ENCODE data around the gene RGMB.
A peak's percentile ranks its signal among the peaks of the same experiment; 100 is the strongest.

RGMB gene

DNA sequence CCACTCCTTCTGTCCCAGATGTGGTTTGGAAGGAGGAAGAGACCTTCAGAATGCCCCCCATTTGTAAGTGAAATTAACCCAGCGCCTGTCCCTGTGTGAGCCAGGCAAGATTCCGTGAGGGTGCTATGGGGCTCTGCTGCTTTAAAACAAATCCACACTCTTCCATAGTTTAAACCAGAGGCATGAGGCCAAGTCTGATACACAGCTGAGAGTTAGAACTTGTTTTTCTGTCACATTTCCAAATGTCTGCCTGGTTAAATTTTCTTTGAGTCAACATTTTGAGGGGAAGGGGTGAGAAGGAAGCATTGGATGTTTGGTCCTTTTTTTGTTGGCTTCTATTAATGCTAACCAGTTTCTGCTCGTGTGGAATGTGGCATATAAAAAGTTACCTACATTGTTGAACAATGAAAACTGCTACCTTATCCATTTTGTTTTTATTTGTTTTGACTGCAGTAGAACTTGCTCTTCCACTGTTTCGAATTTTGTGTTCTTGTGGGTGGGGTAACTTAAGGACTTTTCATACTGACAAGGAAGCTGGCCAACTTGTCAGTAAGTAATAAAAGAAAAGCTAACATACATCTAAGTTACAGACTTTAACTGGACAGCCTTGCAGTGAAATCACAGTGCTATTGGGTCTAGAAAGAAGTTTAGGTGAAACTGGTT is 12.9 kb downstream of the RGMB start:
- DNase-seq: no peak

DNA sequence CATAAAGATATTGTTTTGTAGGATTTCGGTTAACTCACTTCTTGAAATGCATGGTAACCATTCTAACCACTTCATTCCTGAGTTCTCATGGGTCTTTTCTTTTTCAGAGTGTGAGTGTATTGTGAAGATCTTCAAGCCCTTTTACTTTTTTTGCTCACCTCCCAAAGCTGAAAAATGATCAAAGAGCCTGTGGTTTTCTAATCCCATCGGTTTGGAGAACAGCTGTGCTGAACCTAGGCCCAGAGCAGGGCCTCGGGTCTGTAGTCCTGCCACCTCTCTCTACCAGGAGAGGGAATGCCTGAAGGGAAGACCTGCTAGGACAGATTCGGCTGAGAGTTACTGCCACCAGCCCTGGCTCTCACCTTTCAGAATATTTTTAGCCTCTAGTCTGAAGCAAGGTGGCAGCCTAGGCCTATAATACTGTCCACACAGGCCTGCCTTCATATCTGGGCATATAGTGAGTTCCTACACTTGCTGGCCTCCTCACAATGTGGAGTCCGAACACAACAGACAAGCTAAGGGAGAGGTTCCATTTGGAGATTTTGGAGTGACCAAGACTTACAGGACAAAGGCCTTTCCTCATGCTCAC is 13.8 kb downstream of the RGMB start:
- DNase-seq: no peak

DNA sequence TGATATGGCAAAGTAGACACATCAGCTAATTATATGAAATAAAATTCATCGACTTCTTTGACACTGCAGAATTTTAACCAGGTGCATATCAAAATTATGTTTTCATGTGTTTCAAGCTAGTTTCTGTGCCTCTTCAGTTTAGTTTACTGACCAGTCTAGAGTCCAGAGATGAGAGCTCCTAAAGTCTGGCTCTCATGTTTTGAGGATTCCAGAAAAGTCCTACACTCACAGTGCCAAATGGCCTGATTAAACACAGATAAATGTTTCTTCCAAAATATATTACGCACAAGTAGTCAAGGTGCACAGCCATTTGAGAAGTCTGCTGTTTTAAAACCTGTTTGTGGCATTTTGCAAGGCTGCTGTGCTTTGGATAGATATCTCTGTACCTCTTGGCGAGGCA is 15.6 kb downstream of the RGMB start:
- DNase-seq: no peak

DNA sequence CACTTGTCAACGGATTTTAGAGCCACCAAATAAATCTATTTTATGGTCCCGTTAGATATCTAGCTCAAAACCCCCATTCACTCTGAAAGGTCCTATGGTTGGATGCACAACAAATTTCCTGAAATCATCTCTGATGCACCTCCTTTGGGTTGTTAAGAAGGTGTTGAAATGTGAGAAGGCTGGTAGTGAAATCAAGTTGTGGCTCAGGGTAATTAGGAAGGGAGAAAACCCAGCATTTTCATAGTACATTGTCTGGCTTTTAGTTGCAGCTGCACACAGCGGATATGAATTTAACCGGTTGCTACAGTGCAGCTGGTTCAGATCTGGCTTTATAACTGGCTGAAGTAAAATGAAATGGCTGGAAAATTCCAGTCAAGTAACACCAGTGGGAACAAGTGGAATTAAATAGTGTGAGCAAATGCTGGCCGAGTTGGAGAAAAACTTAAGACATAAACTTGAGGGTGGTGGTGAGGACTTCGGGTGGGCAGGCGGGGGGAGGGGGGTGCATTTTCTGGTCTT is 17.6 kb downstream of the RGMB start:
- DNase-seq: no peak

DNA sequence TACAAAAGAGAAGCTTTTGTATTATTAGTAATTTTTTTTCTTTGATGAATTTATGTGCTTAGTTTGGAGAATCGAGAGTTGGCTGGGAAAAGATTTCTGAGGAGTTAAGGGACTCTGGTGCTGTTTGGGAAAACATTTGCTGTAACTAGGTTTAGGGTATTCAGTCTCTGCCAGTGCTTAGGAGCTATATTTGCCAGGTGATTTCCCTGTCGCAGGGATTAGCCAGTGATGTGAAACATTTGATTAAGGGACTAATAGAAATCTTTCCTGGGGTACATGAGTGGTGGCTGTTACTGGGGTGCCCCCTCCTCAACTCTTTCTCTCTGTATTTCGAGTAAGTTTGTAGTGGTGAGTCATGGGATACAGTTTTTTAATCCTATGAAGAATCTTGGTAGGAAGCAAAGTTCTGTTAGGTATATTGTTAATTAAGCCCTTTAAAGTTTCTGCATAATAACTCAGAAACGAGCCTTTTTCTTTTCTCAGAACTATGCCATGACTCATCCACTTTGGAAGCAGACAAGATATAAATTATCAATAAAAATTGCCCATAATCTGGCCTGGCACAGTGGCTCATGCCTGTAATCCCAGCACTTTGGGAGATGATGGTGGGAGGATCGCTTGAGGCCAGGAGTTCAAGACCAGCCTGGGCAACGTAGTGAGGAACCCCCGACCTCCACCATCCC is 18.6 kb downstream of the RGMB start:
- DNase-seq: no peak

DNA sequence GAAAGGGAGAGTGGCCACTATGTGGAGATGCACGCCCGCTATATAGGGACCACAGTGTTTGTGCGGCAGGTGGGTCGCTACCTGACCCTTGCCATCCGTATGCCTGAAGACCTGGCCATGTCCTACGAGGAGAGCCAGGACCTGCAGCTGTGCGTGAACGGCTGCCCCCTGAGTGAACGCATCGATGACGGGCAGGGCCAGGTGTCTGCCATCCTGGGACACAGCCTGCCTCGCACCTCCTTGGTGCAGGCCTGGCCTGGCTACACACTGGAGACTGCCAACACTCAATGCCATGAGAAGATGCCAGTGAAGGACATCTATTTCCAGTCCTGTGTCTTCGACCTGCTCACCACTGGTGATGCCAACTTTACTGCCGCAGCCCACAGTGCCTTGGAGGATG is 19.8 kb downstream of the RGMB start:
- DNase-seq: no peak

DNA sequence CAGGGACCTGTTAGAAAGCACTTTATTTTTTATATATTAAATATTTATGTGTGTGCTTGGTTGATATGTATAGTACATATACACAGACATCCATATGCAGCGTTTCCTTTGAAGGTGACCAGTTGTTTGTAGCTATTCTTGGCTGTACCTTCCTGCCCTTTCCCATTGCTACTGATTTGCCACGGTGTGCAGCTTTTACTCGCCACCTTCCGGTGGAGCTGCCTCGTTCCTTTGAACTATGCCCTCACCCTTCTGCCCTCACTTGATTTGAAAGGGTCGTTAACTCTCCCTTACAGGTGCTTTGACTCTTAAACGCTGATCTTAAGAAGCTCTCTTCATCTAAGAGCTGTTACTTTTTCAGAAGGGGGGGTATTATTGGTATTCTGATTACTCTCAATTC is 20.5 kb downstream of the RGMB start:
- no peak for DNase-seq

DNA sequence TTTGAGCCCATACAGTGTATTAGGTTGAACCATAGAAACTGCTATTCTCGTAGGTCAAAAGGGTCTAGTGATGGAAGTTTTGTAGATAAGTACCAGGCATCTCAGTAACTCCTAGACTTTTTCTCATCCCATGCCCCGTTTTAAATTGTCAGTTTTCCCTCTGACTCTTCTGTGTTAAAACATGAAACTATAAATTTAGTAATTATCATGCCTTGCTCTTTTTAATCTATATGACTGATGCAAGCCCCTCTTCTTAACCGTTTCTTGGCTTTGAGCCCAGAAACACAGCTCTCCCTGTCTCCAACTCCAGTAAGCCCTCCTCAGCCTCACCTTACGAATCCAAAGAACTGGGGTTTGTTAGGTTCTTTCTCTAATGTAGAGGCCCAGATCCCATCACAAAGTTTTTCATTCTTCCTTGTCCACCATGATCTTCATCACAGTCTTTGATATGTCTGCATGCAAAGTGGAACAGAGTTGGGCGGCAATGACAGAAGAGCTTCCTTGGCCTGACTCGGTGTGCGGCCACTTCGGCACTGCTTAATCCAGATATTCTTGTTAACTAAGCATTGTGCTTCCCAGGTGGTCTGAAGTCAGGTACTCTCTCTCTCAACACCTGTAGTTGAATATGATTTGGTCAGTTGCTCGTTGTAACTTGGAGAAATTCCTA is 21.1 kb downstream of the RGMB start:
- no peak for DNase-seq

DNA sequence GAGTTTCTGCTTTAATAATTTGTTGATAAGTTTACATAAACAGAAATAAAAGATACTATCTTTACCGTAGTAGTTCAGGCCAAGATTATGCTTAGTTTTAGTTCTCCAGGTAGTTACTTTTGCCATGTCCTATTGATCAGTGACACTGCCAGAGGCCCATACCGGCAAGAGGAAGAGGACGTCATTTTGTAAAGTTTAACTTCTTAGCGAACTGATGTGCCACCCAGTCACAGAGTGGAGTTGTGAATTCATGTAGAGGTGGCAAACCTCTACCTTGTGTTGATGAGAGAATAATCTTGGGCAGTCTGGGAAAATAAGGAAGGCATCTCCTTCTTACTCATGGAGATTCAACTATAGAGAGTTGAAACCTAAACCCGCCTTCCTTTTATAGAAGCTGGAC is 21.8 kb downstream of the RGMB start:
- no peak for DNase-seq

DNA sequence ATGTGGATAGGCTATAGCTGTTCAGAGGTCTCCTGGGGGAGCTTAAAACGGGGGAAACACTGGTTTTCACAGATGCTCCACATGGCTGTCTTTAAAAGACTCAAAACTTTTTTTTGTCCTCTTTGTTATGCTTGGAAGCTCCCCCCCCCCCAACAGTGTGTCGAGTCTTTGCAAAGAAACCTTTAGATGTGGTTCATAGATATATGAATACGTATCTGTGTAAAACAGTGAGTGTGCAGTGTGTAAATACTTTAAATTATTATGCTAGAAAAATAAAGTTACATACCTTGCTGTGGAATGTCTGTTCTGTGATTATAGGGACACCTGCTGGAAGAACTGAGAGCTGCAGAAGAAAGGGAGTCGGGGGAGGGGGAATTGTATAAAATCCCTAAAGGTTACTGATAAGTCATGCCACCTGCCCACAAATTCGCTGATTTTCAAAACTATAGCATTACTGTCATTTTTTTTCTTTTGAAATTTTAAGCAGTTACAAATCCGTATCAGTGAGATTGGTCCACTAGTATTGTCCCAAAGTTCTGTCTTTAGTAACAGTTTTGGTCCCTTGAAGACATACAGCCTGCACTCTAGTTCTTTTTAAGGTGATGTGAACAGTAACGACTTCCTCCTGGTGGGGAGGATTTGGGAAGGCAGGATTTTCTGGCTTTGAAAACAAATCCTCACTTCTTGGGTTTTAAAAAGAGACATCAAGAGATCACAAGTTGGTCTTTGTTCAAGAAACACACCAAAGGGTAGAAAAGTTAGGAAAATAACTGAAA is 22.9 kb downstream of the RGMB start:
- peak; percentile 14 for DNase-seq

DNA sequence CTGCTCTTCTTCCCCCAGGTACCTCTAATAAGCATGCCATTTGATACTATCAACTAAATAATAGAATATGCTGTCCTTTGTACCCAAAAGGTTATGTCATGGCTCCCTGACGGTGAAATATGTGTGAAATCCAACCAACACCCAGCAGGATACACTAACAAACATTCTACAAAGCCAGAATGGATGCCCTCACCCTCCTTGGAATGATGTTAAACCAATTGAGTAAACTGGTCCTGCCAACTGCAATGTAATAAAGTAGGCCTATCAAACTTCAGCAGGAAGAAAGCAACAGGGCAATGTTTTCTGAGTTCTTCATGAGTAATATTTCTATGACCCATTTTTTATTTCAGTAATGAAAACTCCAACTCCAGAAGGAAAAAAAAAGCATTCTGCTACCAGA is 24.9 kb downstream of the RGMB start:
- no peak for DNase-seq

DNA sequence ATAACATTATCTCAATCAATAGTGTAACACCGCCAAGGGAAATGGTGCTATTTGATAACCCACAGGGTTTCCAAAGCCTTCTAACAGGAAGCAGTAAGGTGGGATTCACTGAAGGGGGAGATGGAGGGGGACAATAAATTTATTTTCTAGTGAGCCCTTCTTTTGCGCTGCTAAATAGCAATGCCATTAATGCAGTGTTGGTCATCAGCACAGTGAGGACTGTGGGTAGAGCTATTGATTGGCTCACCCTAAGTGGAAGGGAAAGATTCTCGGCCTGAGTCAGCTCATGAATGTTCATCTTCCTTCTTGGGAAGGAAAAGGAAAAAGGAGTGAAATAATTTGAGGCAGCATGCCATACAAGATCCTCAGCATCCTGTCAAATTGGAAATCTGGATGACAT is 25.4 kb downstream of the RGMB start:
- DNase-seq: no peak

DNA sequence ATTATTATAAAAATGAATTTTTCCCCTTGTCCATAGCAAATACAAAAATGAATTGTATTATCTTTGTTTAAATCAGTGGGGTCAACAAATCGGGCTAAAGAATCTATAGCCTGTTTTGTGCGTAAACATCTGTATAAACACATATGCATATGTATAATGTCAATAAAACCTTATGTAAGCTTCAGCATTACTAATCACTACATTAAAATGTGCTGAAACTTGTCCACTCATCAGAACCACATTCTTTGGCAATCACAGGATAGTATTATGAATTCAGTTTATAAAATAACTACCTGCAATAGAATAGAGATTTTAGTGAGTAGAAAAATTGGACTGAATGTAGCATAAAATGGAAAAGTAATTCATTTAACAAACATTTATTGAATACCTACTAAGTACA is 30.6 kb downstream of the RGMB start:
- no peak for DNase-seq

DNA sequence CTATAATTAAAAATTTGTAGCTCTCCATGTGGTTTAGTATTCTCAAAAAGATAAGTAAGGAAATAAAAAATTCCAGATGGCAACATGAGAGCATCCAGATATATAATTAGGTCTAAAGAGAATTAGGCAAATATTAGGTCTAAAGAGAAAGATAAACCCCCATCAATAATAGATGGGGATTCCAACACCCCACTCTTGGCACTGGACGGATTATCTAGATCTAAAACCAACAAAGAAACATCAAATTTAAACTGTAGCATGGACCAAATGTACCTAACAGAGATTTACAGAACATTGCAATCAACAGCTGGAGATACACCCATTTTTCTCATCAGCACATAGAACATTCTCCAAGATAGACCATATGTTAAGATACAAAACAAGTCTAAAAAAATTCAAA is 31.6 kb downstream of the RGMB start:
- no peak for DNase-seq

DNA sequence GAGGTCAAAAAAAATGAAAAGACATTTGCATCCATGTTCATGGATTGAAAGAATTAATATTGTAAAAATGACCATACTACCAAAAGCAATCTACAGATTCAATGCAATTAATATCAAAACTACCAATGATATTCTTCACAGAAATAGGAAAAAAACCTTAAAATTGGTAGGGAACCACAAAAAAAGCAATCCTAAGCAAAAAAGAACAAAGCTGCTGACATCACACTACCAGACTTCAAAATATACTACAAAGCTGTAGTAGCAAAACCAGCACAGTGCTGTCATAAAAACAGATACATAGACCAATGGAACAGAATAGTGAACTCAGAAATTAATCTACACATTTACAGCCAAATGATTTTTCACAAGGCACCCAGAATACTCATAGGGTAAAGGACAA is 34.3 kb downstream of the RGMB start:
- no peak for DNase-seq

DNA sequence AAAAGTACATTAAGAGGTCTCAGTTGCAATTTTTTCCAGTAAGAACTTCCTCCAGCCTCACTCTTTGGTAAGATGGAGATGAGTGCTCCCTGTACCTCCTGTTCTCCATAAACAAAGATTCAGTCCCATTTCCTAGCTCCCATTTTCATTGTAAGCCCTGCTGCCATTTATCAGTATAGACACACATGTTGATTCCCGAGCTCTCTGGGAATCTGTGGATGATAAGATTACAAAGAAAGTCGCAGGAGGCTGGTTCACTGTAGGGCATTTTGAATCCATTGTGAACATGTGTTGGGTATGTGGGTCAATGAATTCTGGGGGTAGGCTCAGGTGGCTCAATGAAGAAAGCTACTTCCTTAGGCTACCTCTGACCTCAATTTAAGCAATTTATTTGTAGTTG is 36.7 kb downstream of the RGMB start:
- no peak for DNase-seq

DNA sequence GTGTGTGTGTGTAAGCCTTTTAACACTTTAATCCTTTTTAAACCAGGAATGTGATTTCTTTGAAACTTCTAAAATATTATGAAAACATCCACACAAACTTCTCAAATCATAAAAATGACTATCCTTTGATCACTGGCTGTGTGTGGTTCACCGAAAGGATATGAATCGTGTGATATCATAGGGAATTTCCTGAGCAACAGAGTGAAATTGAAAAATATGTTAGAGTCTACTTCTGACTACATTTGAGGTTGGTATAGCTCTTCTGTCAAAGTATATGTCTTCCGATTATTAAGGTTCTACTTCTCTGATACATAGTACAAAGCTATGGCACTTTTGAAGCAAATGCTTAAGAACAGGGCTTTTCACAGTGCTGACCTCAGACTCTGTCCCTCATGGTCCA is 40.3 kb downstream of the RGMB start:
- DNase-seq: no peak

DNA sequence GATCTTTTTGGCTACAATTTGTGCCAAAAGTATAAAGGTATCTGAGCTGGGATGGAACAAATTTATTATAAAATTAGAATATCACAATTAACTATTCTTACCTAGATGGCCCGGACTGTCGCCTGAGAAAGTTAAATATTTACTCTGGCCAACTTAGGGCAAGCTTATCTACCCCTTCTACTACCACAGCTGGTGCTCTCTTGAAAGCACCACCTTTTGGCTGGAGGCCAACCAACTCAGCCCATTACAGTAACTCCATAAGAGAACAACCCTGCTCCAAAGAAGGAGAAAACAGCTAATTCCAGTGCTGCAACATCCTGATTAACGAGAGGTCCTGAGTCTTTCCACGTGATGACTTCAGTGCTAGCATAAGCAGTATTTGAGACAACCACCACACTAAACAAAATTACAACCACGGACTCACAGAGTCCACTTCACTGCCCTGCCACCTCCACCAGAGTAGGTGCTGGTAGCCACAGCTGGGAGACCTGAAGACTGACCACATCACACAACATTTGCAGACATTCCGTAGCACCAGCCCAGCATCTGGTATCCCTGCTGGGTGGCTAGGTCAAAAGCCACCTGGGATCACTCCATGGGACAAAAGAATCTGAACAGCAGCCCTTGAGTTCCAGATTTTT is 43.2 kb downstream of the RGMB start:
- no peak for DNase-seq

DNA sequence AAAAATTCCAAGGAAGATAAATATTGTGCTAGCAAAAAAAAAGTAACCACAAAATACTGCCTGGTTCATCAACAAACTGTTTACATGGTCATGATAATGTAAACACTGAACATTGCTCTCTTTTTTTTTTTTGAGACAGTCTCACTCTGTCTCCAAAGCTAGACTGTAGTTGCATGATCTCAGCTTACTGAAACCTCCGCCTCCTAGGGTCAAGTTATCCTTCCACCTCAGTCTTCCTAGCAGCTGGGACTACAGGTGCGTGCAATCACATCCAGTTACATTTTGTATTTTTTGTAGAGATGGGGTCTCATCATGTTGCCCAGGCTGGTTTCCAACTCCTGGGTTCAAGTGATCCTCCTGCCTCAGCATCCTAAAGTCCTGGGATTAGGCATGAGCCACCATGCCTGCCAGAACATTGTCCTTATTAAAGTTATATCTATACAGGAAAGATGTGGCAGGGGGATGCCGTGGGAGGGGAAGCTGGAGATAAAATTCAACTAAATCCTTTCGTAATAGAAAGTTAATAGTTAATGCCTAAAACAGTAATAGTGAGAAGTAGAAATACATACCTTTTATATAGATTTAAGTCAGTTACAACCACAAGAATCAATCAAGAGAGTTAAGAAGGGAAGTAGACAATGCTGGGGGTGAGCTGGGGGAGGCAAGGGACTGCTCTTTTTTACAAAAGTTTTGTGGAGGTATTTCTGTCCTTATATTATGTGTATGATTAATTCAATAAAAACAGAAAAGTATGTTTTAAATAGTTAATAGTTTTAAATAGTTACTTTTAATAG is 52.3 kb downstream of the RGMB start:
- no peak for DNase-seq

DNA sequence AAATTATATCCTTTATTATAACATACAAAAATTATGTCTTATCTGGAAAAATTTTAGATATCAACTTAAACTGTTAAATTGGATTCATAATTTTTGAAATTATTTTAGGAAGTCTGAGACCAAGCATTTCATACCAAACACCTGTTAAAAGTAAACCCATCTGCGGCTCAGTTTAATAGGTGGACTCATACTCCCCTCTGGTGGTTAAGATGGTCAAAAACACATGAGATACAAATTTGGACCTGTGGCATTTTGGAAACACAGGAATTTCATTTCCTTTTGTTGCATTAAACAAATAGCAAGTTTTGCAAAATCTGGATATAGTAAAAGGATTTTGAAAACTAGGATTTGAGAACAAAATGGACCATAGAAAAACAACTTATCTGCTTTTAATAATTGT is 53.7 kb downstream of the RGMB start:
- DNase-seq: no peak

DNA sequence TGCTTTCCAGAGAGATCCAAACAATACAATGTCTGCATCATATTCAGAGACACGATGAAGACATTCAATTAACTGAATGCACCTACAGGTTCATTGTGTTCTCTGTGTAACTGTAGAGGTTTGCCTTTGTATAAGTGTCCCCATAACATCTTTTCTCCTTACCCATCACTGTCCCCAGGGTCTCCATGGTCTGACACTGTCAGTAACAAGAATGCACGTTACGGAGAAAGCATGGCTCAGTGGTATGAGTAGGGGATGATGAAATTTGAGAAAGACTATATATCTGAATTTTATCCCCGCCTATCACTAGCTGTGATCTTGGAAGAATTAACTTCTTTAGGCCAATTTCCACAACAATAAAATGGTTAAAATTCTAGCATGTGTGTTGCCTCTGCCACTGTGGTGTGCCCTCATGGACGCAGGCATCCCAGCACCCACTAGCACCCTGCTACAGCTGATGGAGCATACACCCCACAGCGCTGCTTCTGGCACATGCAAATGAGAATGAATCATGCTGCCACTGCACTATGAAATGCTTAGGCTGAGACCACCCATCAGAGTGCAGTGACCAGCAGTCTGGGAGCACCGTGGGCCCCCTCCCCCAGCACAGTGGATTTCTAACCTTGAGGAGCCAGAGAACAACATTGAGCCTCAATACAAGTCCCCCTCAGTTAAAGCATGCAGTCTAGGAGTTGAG is 54.3 kb downstream of the RGMB start:
- no peak for DNase-seq
